A673 (cell line): ENCODE measurements around the gene THAP11. TPM values are rescaled to one million over a fixed set of nuclear protein-coding genes. Genes with fewer than 3 reads are reported as not detected.

ENCODE experiments used
- BruUV-seq: library from RNA; stranded (reverse); fragments of 400-500 nt; replicated peaks from 2 replicates; lab custom pipeline; 2021; lab: Mats Ljungman, UMichigan
- CTCF ChIA-PET: fragments of 300-600 bp; sonication (Branson Sonifier 250); formaldehyde crosslinking; loops from one replicate; lab custom pipeline; 2022; ENCODE audit warnings: antibody characterized with exemption; lab: Charles Lee
- POLR2A ChIA-PET: fragments of 300-600 bp; sonication (Branson Sonifier 250); formaldehyde crosslinking; loops from one replicate; lab custom pipeline; 2022; ENCODE audit warnings: antibody characterized with exemption; ENCODE audit not compliant: low non-redundant PET; lab: Charles Lee
- DNase-seq: peaks from one replicate; pipeline ENCODE4 v3.0.0-alpha.2; 2015; ENCODE audit warnings: low spot score
- H3K27ac ChIP-seq: fragments of 200-600 bp; sonication (generic); 2 replicates; pipeline ENCODE4 v1.5.1; 2016; ENCODE audit warnings: mixed run types, low read depth, mild to moderate bottlenecking, mixed read lengths, antibody characterized with exemption, low read length; ENCODE audit not compliant: poor library complexity, severe bottlenecking
- H3K27me3 ChIP-seq: fragments of 200-600 bp; sonication (generic); replicated peaks from 2 replicates; pipeline ENCODE4 v1.6.1; 2017; ENCODE audit warnings: mixed run types, low read depth, mild to moderate bottlenecking, mixed read lengths, antibody characterized with exemption, low read length; ENCODE audit not compliant: insufficient read depth, poor library complexity
- H3K36me3 ChIP-seq: fragments of 200-600 bp; sonication (generic); 2 replicates; pipeline ENCODE4 v1.6.1; 2016; ENCODE audit warnings: mixed run types, mild to moderate bottlenecking, mixed read lengths, antibody characterized with exemption, low read length; ENCODE audit not compliant: insufficient read depth, poor library complexity, severe bottlenecking
- H3K4me1 ChIP-seq: fragments of 200-600 bp; sonication (generic); 2 replicates; pipeline ENCODE4 v1.6.1; 2017; ENCODE audit warnings: mixed run types, mild to moderate bottlenecking, mixed read lengths, antibody characterized with exemption, low read length; ENCODE audit not compliant: insufficient read depth, poor library complexity, severe bottlenecking
- H3K4me3 ChIP-seq: fragments of 200-600 bp; sonication (generic); 2 replicates; pipeline ENCODE4 v1.5.1; 2016; ENCODE audit warnings: low read depth, mixed run types, mild to moderate bottlenecking, mixed read lengths, low read length; ENCODE audit not compliant: poor library complexity, severe bottlenecking
- H3K9me3 ChIP-seq: fragments of 200-600 bp; sonication (generic); 2 replicates; pipeline ENCODE4 v1.6.1; 2016; ENCODE audit warnings: mixed run types, low read depth, mild to moderate bottlenecking, mixed read lengths, antibody characterized with exemption, low read length; ENCODE audit not compliant: poor library complexity, severe bottlenecking
- CTCF ChIP-seq: fragments of 300-800, 200-600 bp; sonication (generic); conservative IDR thresholded peaks from 2 replicates; pipeline ENCODE4 v1.5.1; 2017; ENCODE audit warnings: low read depth, mild to moderate bottlenecking, antibody characterized with exemption, low read length, moderate library complexity, mixed read lengths
- EZH2 ChIP-seq: fragments of 200-600 bp; sonication (generic); IDR thresholded peaks from 2 replicates; pipeline ENCODE4 v1.6.1; 2017; ENCODE audit warnings: borderline replicate concordance, low read depth, mild to moderate bottlenecking, mixed read lengths, antibody characterized with exemption, low read length; ENCODE audit not compliant: poor library complexity, severe bottlenecking
- intact Hi-C: fragments of 100-400 bp; cut with micrococcal nuclease; formaldehyde crosslinking; loops from one replicate; pipeline ENCODE4 v1.10.0; 2022; ENCODE audit not compliant: unreplicated experiment
- total RNA-seq: library from RNA; stranded (reverse); gene quantifications from 2 replicates; pipeline ENCODE4 v1.2.3, GENCODE V29; 2021

The THAP11 gene
- total RNA-seq, 1 experiment from 2014 or later, result 48.9 TPM

- Histone ChIP-seq H3K9me3 (no peaks in the 10 kb centered on the region), H3K36me3 (peaks cover 57% of the 10 kb centered on the region), H3K27me3 (no peaks in the 10 kb centered on the region), H3K4me3 (no peak overlapping the region), H3K4me1 (peaks cover 13% of the 10 kb centered on the region), H3K27ac (no peak overlapping the region)
- no peak for DNase-seq
- intact Hi-C loops, result no loop called here
- CTCF ChIA-PET, result no interaction called here
- BruUV-seq, result no TSS peak
- POLR2A ChIA-PET, result no interaction called here
- no peak for TF ChIP-seq CTCF
- no peak for TF ChIP-seq EZH2
Observed at GRCh38 chr16:67877064-67877463, 34.9 kb downstream of the THAP11 start.

GRCh38 chr16:67878232-67878631, 36.1 kb downstream of the THAP11 start:
- H3K27me3 ChIP-seq, result no peaks in the 10 kb centered on the region
- ChIA-PET POLR2A (no interaction called here), CTCF (no interaction called here)
- H3K4me1 ChIP-seq, result peaks cover 8% of the 10 kb centered on the region
- H3K4me3 ChIP-seq, result no peak overlapping the region
- H3K9me3 ChIP-seq, result no peaks in the 10 kb centered on the region
- BruUV-seq, result no TSS peak
- TF ChIP-seq EZH2, result no peak
- TF ChIP-seq CTCF, result no peak
- intact Hi-C loops, result no loop called here
- DNase-seq, result no peak
- no peak overlapping the region for H3K27ac ChIP-seq
- peaks cover 62% of the 10 kb centered on the region for H3K36me3 ChIP-seq

- BruUV-seq, result no TSS peak
- intact Hi-C loops, result no loop called here
- no peak for TF ChIP-seq EZH2
- TF ChIP-seq CTCF, result no peak
- Histone ChIP-seq H3K27me3 (no peaks in the 10 kb centered on the region), H3K36me3 (peaks cover 68% of the 10 kb centered on the region), H3K4me3 (no peak overlapping the region), H3K9me3 (no peaks in the 10 kb centered on the region), H3K27ac (no peak overlapping the region), H3K4me1 (peaks cover 7% of the 10 kb centered on the region)
- CTCF ChIA-PET, result no interaction called here
- no peak for DNase-seq
- POLR2A ChIA-PET, result no interaction called here
Observed at GRCh38 chr16:67878846-67879245, 36.7 kb downstream of the THAP11 start.
